ENCODE measurements around the gene BICC1.

DNA sequence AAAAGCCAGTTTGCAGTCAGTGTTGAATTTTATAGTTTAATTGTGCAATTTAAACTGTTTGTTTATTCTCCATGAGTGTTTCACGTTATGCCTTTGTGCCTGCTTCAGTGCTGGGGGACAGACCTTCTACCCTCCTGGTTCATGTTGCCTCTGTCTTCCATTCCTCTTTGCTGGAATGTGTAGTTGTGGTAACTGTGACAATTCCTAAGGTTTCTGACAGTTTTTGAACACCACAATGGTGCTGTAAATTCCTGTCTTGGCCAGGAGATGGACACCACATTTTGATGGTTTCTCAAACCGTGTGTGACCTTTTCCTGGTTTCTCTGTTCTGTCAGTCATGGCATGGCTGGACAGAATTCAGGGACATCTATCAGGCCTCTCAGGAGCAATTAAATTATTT lies 201.7 kb downstream of the BICC1 start:
- TF ChIP-seq, protein P1, sequence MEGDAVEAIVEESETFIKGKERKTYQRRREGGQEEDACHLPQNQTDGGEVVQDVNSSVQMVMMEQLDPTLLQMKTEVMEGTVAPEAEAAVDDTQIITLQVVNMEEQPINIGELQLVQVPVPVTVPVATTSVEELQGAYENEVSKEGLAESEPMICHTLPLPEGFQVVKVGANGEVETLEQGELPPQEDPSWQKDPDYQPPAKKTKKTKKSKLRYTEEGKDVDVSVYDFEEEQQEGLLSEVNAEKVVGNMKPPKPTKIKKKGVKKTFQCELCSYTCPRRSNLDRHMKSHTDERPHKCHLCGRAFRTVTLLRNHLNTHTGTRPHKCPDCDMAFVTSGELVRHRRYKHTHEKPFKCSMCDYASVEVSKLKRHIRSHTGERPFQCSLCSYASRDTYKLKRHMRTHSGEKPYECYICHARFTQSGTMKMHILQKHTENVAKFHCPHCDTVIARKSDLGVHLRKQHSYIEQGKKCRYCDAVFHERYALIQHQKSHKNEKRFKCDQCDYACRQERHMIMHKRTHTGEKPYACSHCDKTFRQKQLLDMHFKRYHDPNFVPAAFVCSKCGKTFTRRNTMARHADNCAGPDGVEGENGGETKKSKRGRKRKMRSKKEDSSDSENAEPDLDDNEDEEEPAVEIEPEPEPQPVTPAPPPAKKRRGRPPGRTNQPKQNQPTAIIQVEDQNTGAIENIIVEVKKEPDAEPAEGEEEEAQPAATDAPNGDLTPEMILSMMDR (IDR thresholded peaks at IDR 0.05): no peak
- TF ChIP-seq EZH2 (IDR thresholded peaks at IDR 0.05): no peak
